GM12878 (cell line): Measurements from ENCODE around the gene TMEM17. TPM values are rescaled to one million over a fixed set of nuclear protein-coding genes. Genes with fewer than 3 reads are reported as not detected.
"Not testable (repeated sequence)": the region's sequence is repeated elsewhere in the genome, so short reads cannot be mapped to it uniquely, and the experiment has no call there.

ENCODE experiments used
- ATAC-seq: fragments of 200-7000 bp; cut with Tn5 transposase; 3 replicates; pipeline ENCODE4 v1.9.1; 2020; ENCODE audit warnings: mild to moderate bottlenecking, moderate library complexity
- BruUV-seq: library from RNA; stranded (reverse); fragments of 400-500 nt; replicated peaks from 2 replicates; lab custom pipeline; 2021; lab: Mats Ljungman, UMichigan
- CTCF ChIA-PET: fragments of 300-600 bp; sonication (Branson Sonifier 250); formaldehyde crosslinking; extraction: SDS; loops from one replicate; lab custom pipeline; 2021; ENCODE audit warnings: inconsistent platforms; lab: Yijun Ruan, JAX
- POLR2A ChIA-PET: fragments of 350-600 bp; formaldehyde crosslinking; extraction: SDS; loops from one replicate; lab custom pipeline; 2021; ENCODE audit warnings: inconsistent platforms; lab: Charles Lee
- RAD21 ChIA-PET: fragments of 300-600 bp; sonication (Branson Sonifier 250); formaldehyde crosslinking; loops from one replicate; lab custom pipeline; 2023; ENCODE audit warnings: antibody characterized with exemption; ENCODE audit not compliant: unreplicated experiment; lab: Charles Lee
- SMC1A ChIA-PET: fragments of 300-600 bp; sonication (Branson Sonifier 250); formaldehyde crosslinking; loops from one replicate; lab custom pipeline; 2023; ENCODE audit not compliant: unreplicated experiment, uncharacterized antibody; lab: Charles Lee
- DNase-seq: peaks from one replicate; pipeline ENCODE4 v3.0.0-alpha.2; 2011; ENCODE audit warnings: low read depth, low spot score
- FAIRE-seq: peaks from 3 replicates; lab custom pipeline; 2011; peaks lifted over from hg19 to GRCh38; lab: Jason Lieb, UNC
- H2AFZ ChIP-seq: 2 replicates; pipeline ENCODE4 v1.6.0; 2011; ENCODE audit warnings: low read depth, low read length, control low read depth; ENCODE audit not compliant: control insufficient read depth
- H3K27ac ChIP-seq: 2 replicates; pipeline ENCODE4 v1.5.1; 2011; ENCODE audit warnings: control low read depth; ENCODE audit not compliant: control insufficient read depth, insufficient read depth
- H3K27me3 ChIP-seq, 2 experiments: replicated peaks in 1 of 2; 2 replicates each; pipeline versions ENCODE4 v1.6.0 to v1.6.1; 2011; ENCODE audit warnings: low read length in 1 of 2; ENCODE audit not compliant: control insufficient read depth in 2 of 2, insufficient read depth in 2 of 2
- H3K36me3 ChIP-seq, 2 experiments: 2 replicates each; pipeline ENCODE4 v1.5.1; 2011; ENCODE audit warnings: low read length in 1 of 2; ENCODE audit not compliant: control insufficient read depth in 2 of 2, insufficient read depth in 2 of 2
- H3K4me1 ChIP-seq: 2 replicates; pipeline ENCODE4 v1.6.1; 2011; ENCODE audit warnings: mild to moderate bottlenecking, low read length, moderate library complexity, mixed read lengths; ENCODE audit not compliant: control insufficient read depth, insufficient read depth
- H3K4me2 ChIP-seq: 2 replicates; pipeline ENCODE4 v1.6.0; 2011; ENCODE audit warnings: control low read depth; ENCODE audit not compliant: control insufficient read depth, insufficient read depth
- H3K4me3 ChIP-seq: fragments of 200-600 bp; sonication (generic); 2 replicates; pipeline ENCODE4 v1.5.1; 2016
- H3K79me2 ChIP-seq: 2 replicates; pipeline ENCODE4 v1.6.0; 2011; ENCODE audit warnings: low read length; ENCODE audit not compliant: control insufficient read depth, insufficient read depth
- H3K9ac ChIP-seq: 2 replicates; pipeline ENCODE4 v1.8.0; 2011; ENCODE audit warnings: low read length, control low read depth, mixed read lengths; ENCODE audit not compliant: control insufficient read depth, insufficient read depth
- H3K9me3 ChIP-seq: replicated peaks from 3 replicates; pipeline ENCODE4 v1.5.1; 2011; ENCODE audit warnings: mild to moderate bottlenecking, low read length; ENCODE audit not compliant: control insufficient read depth, insufficient read depth
- H4K20me1 ChIP-seq: 2 replicates; pipeline ENCODE4 v1.6.0; 2011; ENCODE audit not compliant: control insufficient read depth, insufficient read depth
- CHD4 ChIP-seq: fragments of 200-600 bp; sonication (generic); IDR thresholded peaks from 2 replicates; pipeline ENCODE4 v1.6.1; 2016; ENCODE audit warnings: mild to moderate bottlenecking
- GABPA ChIP-seq: IDR thresholded peaks from 2 replicates; pipeline ENCODE4 v1.6.1; 2014; ENCODE audit warnings: antibody characterized with exemption, low read depth, mild to moderate bottlenecking, inconsistent platforms
- IKZF2 ChIP-seq, 2 experiments: fragments of 450-650 bp; IDR thresholded peaks; 2 replicates each; pipeline ENCODE4 v1.6.1; 2017; ENCODE audit warnings: mild to moderate bottlenecking in 2 of 2, moderate library complexity in 2 of 2
- KAT2A ChIP-seq: conservative IDR thresholded peaks from 2 replicates; pipeline ENCODE4 v1.6.1; 2011; ENCODE audit warnings: low read depth, low read length; ENCODE audit not compliant: control insufficient read depth
- MTA2 ChIP-seq: fragments of 450-650 bp; IDR thresholded peaks from 2 replicates; pipeline ENCODE4 v1.6.1; 2016; ENCODE audit warnings: low read depth, mild to moderate bottlenecking, moderate library complexity
- TCF3 ChIP-seq: IDR thresholded peaks from 2 replicates; pipeline ENCODE4 v1.6.1; 2012; ENCODE audit warnings: low read depth, mild to moderate bottlenecking, low read length, borderline replicate concordance; ENCODE audit not compliant: insufficient read depth
- ZNF207 ChIP-seq: fragments of 450-650 bp; IDR thresholded peaks from 2 replicates; pipeline ENCODE4 v1.6.1; 2014; ENCODE audit warnings: antibody characterized with exemption, mild to moderate bottlenecking, borderline replicate concordance
- WGBS: methylation state at CpG from one replicate; pipeline ENCODE4 v1.1.6; 2016; ENCODE audit warnings: low lambda C conversion rate; ENCODE audit not compliant: insufficient replicate concordance, insufficient coverage; ENCODE audit errors: missing lambda C conversion rate; 5-methylcytosine and 5-hydroxymethylcytosine counted together
- in situ Hi-C: fragments of 300-500 bp; cut with MboI; formaldehyde crosslinking; loops from 9 replicates; pipeline ENCODE4 v1.14.3; 2018; ENCODE audit warnings: mixed read lengths
- intact Hi-C: fragments of 100-400 bp; cut with micrococcal nuclease; formaldehyde crosslinking; loops from one replicate; pipeline ENCODE4 v1.14.2; 2022; ENCODE audit not compliant: unreplicated experiment
- polyA plus RNA-seq, 11 experiments: library from polyadenylated mRNA; depleted of rRNA in 4 of 11; unstranded in 6 of 11; stranded (reverse) in 5 of 11; fragments of >200 nt; fragmentation: Nextera tagmentation in 4 of 11; fragmentation: Illumina TruSeq in 1 of 11; extraction: Ambion mirVana in 4 of 11; extraction: Trizol in 1 of 11; gene quantifications; 1 replicate in 1 of 11; 2 replicates in 10 of 11; pipeline versions ENCODE4 v1.2.1 to v1.2.3, GENCODE V29; 2011 to 2016; ENCODE audit warnings: inconsistent platforms in 2 of 11, missing spikeins in 2 of 11, low read depth in 1 of 11
- total RNA-seq, 4 experiments: library from RNA; depleted of rRNA in 3 of 4; stranded (reverse); fragments of >200 nt in 3 of 4; fragmentation: Illumina TruSeq in 1 of 4; extraction: Trizol in 1 of 4; gene quantifications; 2 replicates each; pipeline versions ENCODE4 v1.2.1 to v1.2.3, GENCODE V29; 2013 to 2021
- TF ChIP-seq, protein P1 (sequence below): fragments of 450-650 bp; IDR thresholded peaks from 2 replicates; pipeline ENCODE4 v1.6.1; 2017; ENCODE audit warnings: antibody characterized with exemption, mild to moderate bottlenecking, moderate library complexity

The TMEM17 gene
- total and polyA plus RNA-seq, 10 of the 15 experiments (the other 5 are each of a cell fraction or from before 2014, with no cell fraction given), result 0.87 to 2.6 (median 1.4) TPM

DNA sequence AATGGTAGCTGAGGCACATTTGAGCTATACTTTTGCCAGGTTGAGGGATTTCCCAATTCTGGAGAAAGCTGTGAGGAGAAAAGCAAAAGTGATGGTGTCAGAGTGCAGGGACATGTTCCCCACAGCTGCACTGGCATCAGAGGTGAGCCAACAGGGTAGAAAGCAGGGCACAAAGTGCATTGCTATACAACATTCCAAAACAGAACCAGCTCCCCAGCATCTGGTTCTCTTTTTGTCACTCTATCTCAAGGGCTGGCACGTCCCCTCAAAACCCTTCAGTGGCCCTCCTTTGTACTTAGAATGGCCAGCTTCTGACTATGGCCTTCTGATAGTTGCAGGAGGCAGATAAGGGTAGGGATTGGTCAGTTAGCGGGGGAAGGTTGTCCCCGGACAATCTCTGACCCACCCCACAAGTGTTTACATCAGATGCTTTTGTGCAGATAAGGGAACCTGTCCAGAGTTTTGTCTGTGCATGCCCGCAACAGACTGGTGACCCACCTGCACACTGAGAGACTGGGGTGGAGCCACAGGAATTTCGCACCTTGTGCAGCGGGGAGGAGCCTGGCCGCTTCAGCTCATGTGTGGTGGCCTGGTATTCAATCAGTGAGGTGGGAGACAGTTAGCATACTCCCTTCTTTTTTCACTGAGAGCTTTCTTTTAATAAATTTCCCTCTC lies 31.0 kb upstream of the TMEM17 start (continued):
- TF ChIP-seq, protein P1, sequence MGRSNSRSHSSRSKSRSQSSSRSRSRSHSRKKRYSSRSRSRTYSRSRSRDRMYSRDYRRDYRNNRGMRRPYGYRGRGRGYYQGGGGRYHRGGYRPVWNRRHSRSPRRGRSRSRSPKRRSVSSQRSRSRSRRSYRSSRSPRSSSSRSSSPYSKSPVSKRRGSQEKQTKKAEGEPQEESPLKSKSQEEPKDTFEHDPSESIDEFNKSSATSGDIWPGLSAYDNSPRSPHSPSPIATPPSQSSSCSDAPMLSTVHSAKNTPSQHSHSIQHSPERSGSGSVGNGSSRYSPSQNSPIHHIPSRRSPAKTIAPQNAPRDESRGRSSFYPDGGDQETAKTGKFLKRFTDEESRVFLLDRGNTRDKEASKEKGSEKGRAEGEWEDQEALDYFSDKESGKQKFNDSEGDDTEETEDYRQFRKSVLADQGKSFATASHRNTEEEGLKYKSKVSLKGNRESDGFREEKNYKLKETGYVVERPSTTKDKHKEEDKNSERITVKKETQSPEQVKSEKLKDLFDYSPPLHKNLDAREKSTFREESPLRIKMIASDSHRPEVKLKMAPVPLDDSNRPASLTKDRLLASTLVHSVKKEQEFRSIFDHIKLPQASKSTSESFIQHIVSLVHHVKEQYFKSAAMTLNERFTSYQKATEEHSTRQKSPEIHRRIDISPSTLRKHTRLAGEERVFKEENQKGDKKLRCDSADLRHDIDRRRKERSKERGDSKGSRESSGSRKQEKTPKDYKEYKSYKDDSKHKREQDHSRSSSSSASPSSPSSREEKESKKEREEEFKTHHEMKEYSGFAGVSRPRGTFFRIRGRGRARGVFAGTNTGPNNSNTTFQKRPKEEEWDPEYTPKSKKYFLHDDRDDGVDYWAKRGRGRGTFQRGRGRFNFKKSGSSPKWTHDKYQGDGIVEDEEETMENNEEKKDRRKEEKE, result no peak
- TF ChIP-seq KAT2A (no peak), MTA2 (no peak), IKZF2 (IDR thresholded peaks at IDR 0.05) (no peak), CHD4 (no peak), ZNF207 (no peak), GABPA (no peak), TCF3 (no peak)

- WGBS, result 14% methylated on average over 3 of the region's 3 CpGs
- BruUV-seq, H3K27me3 ChIP-seq, H4K20me1 ChIP-seq, H3K4me3 ChIP-seq, in situ Hi-C loops, intact Hi-C loops, H3K9ac ChIP-seq, RAD21 ChIA-PET, SMC1A ChIA-PET, CTCF ChIA-PET, H2AFZ ChIP-seq, DNase-seq, H3K4me1 ChIP-seq, POLR2A ChIA-PET, H3K9me3 ChIP-seq, H3K4me2 ChIP-seq, ATAC-seq, FAIRE-seq, H3K27ac ChIP-seq, H3K36me3 ChIP-seq, H3K79me2 ChIP-seq: not testable (repeated sequence)
These were observed 29.5 kb upstream of the TMEM17 start for GRCh38 chr2:62535521-62535920.
